Measurements from ENCODE around the gene PECR. TPM values are rescaled to one million over a fixed set of nuclear protein-coding genes. Genes with fewer than 3 reads are reported as not detected.

The PECR gene
- total and polyA plus RNA-seq, 7 donors = 1.9 to 4.8 (median 2.5) TPM

GRCh38 chr2:216004697-216005283, 76.8 kb downstream of the PECR start:
- no peaks in the 10 kb centered on the region for H3K9me3 ChIP-seq
- no peaks in the 10 kb centered on the region for H3K27me3 ChIP-seq (ENCODE audit: insufficient read depth in 3 of 3, low read length in 2 of 3)
- H3K4me1 ChIP-seq = no peaks in the 10 kb centered on the region
- intact Hi-C loops (cut with DNase I) = no loop called here
- no peak overlapping the region for H3K27ac ChIP-seq
- 91 to 95% (median 93%) methylated on average over 3 of the region's 3 CpGs for WGBS, 3 donors
- ATAC-seq (no peak), DNase-seq (no peak)
- no peak overlapping the region for H3K4me3 ChIP-seq
- H3K36me3 ChIP-seq (ENCODE audit: insufficient read depth in 1 of 2, low read depth in 1 of 2) = no peaks in the 10 kb centered on the region
- no peak for TF ChIP-seq CTCF (IDR thresholded peaks at IDR 0.05)

- ATAC-seq = no peak
- intact Hi-C loops (cut with DNase I) = no loop called here
Observed at GRCh38 chr2:216003876-216004696, 77.5 kb downstream of the PECR start.

DNA sequence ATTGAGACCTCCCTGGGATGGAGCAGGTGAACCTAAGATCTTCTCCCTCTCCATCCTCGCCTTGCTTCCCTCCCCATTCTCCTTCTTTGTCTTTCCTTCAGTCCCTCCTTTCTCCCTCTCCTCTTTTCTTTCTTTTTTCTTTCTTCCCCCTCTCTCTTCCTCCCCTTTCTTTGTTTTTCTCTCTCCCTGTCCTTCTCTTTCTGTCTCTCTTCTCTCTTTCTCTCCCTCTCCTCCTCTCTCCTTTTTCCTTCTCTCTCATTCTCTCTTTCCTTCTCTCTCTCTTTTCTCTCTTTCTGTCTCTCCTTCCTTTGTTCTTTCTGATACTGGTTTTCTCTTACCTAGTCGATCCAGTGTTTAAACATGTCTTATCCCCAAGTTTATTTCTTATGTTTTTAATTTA, 78.9 kb downstream of the PECR start:
- DNase-seq (no peak), ATAC-seq (no peak)
- Histone ChIP-seq H3K4me1 (no peaks in the 10 kb centered on the region), H3K36me3 (ENCODE audit: insufficient read depth in 1 of 2, low read depth in 1 of 2) (no peaks in the 10 kb centered on the region), H3K4me3 (no peak overlapping the region), H3K27me3 (ENCODE audit: insufficient read depth in 3 of 3, low read length in 2 of 3) (no peaks in the 10 kb centered on the region), H3K27ac (no peak overlapping the region), H3K9me3 (no peaks in the 10 kb centered on the region)
- intact Hi-C loops (cut with DNase I) = no loop called here
- no peak for TF ChIP-seq CTCF (IDR thresholded peaks at IDR 0.05)
- 92 to 94% (median 92%) methylated on average over 2 of the region's 2 CpGs for WGBS, 3 donors

More at GRCh38 chr2:216003876-216004696, 77.5 kb downstream of the PECR start:
- Histone ChIP-seq H3K27me3 (ENCODE audit: insufficient read depth in 3 of 3, low read length in 2 of 3) (no peaks in the 10 kb centered on the region), H3K9me3 (no peaks in the 10 kb centered on the region), H3K27ac (no peak overlapping the region), H3K4me3 (no peak overlapping the region), H3K4me1 (no peaks in the 10 kb centered on the region), H3K36me3 (ENCODE audit: insufficient read depth in 1 of 2, low read depth in 1 of 2) (no peaks in the 10 kb centered on the region)
- TF ChIP-seq CTCF (IDR thresholded peaks at IDR 0.05) = no peak
- 89 to 96% (median 92%) methylated on average over 6 of the region's 6 CpGs for WGBS, 3 donors
- DNase-seq = no peak

- intact Hi-C loops (cut with DNase I) = no loop called here
- DNase-seq (no peak), ATAC-seq (no peak)
- H3K27ac ChIP-seq = no peak overlapping the region
- WGBS, 3 donors = 49 to 54% (median 54%) methylated on average over 5 of the region's 5 CpGs
- TF ChIP-seq CTCF (IDR thresholded peaks at IDR 0.05) = no peak
- H3K27me3 ChIP-seq (ENCODE audit: insufficient read depth in 3 of 3, low read length in 2 of 3) = no peaks in the 10 kb centered on the region
- no peaks in the 10 kb centered on the region for H3K36me3 ChIP-seq (ENCODE audit: insufficient read depth in 1 of 2, low read depth in 1 of 2)
- H3K4me1 ChIP-seq = no peaks in the 10 kb centered on the region
- H3K9me3 ChIP-seq = no peaks in the 10 kb centered on the region
- H3K4me3 ChIP-seq = no peak overlapping the region
Observed at GRCh38 chr2:216002101-216002678, 79.4 kb downstream of the PECR start.
